NB4 (cell line): ENCODE results near the gene LFNG.

Source experiments
- POLR2A ChIP-seq: IDR thresholded peaks from 2 replicates; pipeline ENCODE4 v1.6.1; 2011; ENCODE audit warnings: mild to moderate bottlenecking; ENCODE audit not compliant: insufficient read length; ENCODE audit errors: extremely low read depth
- TF ChIP-seq, protein P1 (sequence below): IDR thresholded peaks from one replicate; pipeline ENCODE4 v1.5.1; 2012; ENCODE audit warnings: low read depth, low read length

DNA sequence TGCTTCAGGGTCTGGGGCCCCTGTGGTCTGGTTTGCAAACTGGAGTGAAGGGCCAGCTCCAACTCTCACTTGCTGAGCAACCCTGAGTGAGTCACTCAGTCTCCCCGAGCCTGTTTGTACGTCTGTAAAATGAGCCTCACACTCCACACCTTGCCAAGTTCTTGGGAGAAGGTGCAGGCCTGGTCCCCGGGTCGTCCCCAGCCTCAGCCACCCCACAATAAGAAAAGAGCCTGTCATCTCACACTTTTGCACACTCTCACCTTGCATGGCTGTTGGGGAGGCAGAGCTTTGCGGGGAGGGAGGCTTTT is 48.6 kb upstream of the LFNG start:
- TF ChIP-seq POLR2A: no peak
- TF ChIP-seq, protein P1, sequence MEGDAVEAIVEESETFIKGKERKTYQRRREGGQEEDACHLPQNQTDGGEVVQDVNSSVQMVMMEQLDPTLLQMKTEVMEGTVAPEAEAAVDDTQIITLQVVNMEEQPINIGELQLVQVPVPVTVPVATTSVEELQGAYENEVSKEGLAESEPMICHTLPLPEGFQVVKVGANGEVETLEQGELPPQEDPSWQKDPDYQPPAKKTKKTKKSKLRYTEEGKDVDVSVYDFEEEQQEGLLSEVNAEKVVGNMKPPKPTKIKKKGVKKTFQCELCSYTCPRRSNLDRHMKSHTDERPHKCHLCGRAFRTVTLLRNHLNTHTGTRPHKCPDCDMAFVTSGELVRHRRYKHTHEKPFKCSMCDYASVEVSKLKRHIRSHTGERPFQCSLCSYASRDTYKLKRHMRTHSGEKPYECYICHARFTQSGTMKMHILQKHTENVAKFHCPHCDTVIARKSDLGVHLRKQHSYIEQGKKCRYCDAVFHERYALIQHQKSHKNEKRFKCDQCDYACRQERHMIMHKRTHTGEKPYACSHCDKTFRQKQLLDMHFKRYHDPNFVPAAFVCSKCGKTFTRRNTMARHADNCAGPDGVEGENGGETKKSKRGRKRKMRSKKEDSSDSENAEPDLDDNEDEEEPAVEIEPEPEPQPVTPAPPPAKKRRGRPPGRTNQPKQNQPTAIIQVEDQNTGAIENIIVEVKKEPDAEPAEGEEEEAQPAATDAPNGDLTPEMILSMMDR: no peak
